GM21367 (cell line): ENCODE measurements around the gene VEZT.
A peak's percentile ranks its signal among the peaks of the same experiment; 100 is the strongest.
"Not testable (repeated sequence)": the region's sequence is repeated elsewhere in the genome, so short reads cannot be mapped to it uniquely, and the experiment has no call there.

ENCODE experiments used
- ATAC-seq: cut with Tn5 transposase; IDR thresholded peaks from one replicate; pipeline ENCODE4 v1.9.1; 2021; ENCODE audit not compliant: unreplicated experiment

VEZT gene, protein sequence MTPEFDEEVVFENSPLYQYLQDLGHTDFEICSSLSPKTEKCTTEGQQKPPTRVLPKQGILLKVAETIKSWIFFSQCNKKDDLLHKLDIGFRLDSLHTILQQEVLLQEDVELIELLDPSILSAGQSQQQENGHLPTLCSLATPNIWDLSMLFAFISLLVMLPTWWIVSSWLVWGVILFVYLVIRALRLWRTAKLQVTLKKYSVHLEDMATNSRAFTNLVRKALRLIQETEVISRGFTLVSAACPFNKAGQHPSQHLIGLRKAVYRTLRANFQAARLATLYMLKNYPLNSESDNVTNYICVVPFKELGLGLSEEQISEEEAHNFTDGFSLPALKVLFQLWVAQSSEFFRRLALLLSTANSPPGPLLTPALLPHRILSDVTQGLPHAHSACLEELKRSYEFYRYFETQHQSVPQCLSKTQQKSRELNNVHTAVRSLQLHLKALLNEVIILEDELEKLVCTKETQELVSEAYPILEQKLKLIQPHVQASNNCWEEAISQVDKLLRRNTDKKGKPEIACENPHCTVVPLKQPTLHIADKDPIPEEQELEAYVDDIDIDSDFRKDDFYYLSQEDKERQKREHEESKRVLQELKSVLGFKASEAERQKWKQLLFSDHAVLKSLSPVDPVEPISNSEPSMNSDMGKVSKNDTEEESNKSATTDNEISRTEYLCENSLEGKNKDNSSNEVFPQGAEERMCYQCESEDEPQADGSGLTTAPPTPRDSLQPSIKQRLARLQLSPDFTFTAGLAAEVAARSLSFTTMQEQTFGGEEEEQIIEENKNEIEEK

DNA sequence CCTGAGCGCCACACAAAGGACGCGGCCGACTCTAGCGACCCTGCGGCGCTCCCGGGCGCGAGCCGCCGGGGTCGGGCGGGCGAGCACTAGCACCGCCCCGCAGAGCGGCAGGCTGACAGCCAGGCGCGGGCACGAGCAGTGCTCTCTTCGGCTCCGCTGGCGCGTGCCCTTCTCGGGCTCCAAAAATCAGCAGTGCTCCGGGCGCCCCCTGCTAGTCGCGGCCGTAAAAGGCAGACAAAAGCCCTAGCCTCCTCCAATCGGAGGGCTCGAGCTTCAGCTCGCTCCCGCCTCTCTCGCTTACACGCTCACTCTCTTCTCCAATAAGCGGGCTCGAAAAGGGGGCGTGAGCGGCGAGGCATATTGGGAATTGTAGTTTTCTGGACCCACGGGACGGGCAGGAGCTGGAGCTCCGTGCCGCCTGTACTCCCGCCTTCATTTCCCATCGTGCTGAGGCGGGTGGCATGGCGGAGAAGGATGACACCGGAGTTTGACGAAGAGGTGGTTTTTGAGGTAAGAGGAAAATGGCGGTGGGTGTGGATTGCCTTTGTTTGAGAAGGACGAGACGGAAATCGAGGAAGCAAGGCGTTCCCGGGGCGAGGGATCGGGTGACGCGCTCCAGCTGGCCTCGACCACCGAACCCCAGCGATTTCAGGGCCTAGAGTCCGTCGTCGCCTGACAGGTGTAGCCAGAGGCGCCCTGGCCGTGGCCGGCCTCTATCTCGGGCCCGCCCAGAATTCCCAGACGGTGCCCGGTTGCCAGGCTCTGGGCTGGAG, at the start of gene VEZT, which contains the start of gene FGD6:
Gene VEZT (plus strand): TSS at position 431 of the 773 bp plus-strand sequence. CDS start 44 bp downstream, at position 475.
Gene FGD6 (minus strand): TSS at position 91 of the 773 bp plus-strand sequence. CDS start 227 bp downstream, outside the sequence.
- peak; percentile 89 for ATAC-seq

DNA sequence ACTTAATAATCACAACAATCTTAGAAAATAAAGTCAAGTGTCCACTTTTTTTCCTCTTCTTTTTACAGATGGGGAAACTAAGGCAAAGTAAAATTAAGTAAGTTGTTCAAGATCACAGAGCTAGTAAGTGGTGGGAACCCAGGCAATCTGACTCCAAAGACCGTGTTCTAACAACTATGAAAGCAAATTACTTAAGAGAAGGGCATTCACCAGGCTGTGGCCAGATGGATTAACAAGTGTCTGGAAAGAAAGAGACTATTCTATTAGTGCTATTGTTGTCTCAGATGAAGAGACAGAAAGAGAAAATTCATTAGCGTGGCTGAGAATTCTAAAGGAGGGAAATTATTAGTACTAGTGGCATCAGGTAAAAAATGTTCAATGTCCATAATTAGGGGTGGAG, 48.9 kb upstream of the VEZT start:
- no peak for ATAC-seq

DNA sequence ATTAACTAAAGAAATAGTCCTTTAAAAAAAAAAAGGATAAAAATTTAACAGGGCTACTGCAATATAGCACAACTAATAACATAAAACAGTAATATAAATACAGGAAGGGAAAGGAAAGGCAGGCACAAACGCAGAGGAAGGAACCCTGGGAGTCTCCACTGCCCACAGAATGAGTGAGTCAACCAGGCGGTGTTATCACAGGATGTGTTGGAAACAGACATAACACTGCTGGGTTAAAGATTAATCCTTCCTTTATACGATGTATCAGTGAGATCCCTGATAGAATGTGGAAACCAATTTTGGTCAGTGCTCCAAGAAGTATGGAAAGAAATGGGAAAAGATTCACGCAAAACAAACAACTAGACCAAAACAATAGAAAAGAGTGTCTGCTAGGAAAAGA, 48.2 kb upstream of the VEZT start:
- ATAC-seq = no peak

DNA sequence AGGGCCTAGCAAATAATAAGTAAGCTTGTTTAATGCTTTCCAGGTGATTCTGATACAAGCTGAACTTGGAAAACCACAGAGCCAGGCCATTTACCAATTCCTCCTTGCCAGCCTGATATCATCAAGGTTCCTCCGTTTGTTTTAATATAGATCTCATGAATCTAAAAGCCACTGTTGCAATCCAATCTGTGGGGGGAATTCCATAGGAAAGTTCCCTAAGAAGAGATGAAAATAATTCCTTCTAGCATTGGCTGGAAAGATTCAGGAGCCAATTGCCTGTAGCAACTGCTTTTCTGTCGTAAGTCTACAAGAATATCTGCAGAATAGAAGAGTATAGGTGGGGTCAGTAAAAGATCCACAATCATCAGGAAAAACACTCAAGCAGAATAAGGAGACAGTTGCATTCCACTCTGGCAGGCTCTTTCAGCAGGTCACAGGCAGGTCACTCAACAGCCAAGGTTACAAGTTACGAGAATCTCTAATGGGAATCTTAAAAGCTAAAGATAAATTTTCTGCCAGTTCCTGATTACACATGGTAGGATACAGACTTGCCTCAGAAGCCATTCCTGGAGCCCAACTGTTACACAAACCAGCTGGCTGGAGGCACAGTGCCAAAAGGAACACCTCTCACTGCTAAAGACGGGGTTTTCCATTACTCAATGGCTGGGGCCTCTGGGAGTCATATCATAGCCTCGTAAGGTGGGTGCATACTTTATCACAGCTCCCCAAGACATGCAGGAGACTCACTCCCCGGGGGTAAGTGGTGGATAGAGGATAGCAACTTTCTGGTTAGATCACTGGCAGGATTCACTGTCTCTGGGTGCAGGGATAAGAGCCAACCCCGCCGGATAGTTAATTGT, 44.0 kb upstream of the VEZT start:
- ATAC-seq = no peak

DNA sequence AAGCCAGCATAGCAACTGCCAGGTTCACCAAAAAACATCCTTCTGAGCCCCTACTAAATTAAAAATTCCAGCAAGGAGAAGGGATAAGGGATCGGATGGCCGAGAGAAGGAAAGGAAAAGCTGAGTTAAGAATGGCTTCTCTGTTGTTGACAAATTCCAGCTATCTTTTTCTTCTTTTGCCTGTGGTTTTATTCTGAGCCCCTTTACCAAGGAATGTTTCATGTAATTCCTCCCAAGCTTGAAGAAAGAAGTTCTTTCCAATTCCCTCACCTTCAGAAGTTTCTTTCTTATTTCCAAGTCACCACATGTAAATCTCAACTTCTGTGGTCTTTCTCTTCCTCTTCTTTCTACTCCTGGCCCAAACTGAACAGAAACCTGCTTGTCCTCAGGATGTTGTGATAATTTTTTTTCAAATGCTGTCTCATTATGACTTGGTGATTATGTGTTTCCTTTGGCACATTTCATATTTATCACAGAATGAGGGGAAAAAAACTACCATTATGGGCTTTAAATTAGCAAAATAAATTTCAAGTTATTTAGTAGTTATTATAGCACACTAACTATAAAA, 40.3 kb upstream of the VEZT start:
- ATAC-seq = no peak

DNA sequence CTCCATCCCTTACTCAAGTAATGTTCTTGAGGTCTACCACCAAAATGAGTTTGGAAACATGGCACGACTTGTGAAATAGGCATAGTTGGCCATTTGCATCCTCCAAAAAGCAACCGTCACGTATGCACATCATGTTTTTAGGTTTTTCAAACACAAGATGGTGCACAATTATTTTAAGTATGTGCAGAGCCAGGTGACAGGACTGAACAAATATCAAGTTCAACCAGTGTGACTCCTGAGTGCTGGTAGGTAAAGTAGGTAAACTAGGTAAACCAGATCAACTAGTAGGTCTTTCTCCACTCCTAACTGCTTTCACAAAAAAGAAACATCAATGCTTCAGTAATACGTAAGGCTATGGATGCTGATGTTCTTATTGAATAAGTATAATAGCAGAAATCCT, 39.5 kb upstream of the VEZT start:
- no peak for ATAC-seq

DNA sequence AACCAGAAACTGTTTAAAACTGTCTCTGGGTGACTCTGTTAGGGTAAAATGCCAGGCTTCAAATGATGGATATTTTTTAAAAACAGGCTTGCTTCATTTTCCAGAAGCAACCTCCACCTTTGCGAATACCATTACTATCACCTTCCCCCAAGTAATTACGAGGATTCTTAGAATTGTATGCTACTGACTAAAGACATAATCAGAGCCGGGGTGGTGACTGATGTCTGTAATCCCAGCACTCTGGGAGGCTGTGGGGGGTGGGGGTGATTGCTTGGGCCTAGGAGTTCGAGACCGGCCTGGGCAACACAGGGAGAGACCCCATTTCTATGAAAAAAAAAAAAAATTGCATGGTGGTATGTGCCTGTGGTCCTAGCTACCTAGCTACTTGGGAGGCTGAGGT, 38.6 kb upstream of the VEZT start:
- no peak for ATAC-seq

DNA sequence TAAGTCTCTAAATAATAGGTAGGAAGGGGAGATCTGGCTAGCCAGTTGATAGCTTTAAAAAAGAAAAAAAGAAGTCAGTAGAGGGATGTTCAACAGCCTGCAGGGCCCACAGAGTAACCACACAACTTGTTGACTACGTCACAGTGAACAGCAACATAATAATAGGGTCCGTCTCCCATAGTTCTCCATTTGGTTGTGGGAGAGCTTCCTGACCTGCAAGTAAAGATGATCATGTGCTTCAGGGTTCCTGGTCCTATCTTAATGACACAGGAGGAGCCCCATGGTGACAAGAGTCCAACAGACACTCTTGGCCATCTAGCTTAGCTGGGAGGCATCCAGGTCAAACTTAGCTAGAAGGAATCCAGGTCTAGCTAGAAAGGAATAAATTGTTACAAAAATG, 36.5 kb upstream of the VEZT start:
- ATAC-seq = no peak

DNA sequence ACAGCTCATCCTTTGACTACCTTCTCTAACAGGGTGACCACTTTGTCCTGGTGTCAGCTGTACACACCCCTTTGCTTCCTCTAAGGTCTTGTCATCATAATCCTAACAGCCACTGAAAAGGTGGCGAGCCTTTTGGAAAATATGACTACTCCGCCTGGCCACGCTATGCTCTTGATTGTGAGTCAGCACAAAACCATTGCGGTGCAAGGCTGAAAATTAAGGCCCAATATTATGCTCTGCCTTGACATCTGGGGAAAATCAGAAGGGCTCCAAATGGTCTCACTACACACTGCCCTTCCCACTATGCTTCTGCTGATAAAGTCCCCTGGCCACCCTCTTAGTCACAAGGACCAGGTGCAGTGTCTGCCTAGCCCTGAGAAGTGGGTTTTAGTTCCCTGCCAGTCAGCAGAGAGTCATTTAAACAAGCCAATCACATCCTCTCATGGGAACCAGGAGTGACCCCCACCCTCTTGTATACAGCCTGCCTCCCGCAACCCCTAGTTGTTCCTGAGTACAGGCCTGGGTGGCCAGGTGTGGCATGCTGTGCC, 34.7 kb upstream of the VEZT start:
- ATAC-seq = no peak

DNA sequence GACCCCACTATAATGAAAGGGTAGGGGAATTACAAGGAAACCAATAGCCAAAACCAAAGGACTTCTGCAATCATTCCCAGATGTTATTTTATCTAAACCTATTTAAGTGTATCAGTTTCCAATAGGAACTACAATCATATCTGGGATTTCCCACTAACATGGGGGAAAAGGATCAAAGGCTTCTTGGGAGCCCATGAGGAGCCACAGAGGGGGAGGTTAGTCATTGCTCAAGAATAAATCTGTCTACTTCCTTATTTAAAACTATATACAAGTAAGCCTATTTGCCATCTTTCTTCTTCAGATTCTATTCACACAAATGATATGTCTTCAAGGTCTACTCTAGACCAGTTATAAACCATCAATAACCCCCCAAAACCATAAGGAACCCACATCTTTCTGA, 33.5 kb upstream of the VEZT start:
- ATAC-seq = no peak

DNA sequence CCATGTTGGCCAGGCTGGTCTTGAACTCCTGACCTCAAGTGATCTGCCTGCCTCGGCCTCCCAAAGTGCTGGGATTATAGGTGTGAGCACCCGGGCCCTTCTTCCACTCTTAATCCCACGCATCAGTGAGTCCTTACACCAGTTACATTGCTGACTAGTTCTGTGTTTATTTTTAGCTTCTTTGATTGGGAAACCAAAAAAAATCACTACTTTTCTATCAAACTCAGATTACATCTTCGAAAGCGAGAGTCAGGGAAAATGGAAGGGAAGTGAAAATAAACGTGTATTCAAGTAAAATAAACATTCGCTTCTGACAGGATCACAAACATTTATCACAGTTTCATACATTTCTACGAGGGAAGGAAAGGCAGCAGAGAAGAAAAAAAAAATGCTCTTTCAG, 32.5 kb upstream of the VEZT start:
- ATAC-seq = no peak

DNA sequence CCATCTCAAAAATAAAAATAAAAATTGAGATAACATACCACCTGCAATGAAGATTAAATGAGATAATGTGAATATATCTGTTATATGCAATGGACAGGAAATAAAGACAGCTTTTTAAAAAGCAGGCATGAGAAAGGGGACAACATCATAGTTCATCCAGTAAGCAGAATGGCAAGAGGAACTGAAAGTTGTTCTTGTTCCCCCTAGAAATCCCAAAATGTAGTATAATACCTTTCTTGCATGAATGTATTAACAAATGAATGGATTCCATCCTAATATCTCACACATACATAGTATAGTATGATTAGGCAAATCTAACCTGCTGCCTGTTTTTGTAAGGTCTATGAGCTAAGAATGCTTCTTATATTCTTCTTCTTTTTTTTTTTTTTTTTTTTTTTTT, 31.8 kb upstream of the VEZT start:
- no peak for ATAC-seq

DNA sequence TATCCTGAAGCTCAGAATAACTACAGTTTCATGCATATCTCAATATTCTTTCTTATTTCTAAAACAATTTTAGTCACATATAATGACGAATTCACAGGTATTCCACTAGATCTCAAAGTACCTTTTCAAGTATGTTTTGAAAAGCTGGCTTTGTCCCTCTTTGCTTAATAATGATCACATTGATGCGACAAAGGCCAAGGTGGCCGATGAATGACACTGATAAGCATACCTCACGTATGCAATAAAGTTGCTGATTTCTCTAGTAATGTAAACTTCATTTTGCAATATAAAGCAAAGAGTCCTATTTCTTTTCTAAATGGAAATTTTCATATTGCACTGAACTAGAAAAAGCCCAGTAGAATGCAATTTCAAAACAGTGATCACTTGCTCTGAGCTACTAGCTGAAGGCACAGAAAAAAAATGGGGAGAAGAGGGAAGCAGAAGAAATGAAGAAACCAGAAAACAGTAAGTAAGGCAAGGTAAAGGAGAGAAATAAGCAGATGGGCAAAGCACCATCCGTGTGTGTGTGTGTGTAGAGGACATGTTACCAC, 29.7 kb upstream of the VEZT start:
- ATAC-seq = no peak

DNA sequence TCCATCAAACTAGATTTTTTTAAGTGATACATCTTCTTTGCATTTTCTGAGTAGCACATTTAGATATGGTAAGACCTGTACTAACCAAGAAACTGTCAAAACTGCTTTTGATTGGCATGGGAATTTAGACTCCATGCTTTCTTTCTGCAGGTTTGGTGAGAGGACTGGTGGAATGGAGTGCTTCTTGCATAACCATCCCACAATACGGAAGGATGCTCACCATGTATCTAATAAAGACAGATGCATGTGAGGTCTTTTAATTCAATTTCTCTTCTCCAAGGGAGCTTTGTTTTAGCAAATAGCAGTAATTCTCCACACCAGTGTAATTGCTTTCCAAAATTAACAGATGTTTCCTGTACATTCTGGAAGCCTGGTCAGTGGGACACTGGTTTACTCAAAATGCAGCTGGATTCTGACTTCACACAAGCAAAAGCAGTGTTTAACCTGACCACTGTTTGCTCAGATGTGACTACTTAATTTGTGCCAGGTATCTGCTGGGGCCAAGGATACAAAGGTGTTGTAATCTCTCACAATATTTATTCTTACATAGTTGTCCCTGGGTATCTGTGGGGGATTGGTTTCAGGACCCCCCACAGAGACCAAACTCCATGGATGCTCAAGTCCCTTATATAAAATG, 26.4 kb upstream of the VEZT start:
- no peak for ATAC-seq

DNA sequence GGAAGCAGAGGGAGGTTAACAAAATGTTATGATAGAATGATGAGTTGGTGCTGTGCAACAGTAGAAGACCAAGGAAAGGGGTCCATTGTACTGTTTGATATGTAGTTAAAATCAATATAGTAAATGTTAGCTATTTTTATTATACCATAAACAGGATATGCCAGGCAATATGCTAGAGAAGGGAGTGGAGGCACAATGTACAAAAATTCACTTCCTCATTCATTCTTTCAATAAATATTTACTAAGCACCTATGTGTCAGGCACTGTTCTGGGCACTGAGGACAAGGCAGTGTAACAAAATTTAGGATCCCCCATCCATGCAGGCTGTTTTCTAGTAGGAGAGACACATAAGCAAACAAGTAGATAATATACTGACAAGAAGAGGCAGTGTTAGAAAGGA, 25.3 kb upstream of the VEZT start:
- no peak for ATAC-seq

DNA sequence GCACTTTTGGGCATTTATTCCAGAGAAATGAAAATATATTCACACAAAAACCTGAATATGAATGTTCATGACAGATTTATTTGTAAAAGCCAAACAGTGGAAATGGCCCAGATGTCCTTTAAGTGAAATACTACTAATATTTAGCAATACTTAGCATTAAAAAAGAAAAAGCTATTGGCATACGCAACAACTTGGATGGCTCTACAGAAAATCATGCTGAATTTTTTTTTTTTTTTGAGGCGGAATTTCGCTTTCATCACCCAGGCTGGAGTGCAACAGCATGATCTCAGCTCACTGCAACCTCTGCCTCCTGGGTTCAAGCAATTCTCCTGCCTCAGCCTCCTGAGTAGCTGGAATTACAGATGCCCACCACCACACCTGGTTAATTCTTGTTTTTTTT, 24.5 kb upstream of the VEZT start:
- no peak for ATAC-seq

DNA sequence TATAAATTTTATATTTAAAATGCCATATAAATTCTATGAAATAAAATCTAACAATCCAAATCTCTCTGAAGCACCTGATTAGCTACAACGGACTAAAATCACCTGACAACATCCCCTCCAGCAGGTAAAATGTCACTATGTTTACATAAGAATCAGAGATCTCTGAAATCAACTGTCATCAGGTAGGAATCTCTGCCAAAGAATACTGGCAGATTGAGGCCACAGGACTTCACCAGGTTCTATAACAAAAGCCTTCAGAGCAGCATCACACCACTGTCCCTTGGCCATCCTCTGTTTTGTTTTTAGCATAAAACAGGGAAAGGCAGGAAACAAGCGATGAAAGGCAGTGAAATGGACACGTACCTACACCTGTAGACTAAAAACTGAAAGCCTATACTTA, 22.5 kb upstream of the VEZT start:
- ATAC-seq = no peak

DNA sequence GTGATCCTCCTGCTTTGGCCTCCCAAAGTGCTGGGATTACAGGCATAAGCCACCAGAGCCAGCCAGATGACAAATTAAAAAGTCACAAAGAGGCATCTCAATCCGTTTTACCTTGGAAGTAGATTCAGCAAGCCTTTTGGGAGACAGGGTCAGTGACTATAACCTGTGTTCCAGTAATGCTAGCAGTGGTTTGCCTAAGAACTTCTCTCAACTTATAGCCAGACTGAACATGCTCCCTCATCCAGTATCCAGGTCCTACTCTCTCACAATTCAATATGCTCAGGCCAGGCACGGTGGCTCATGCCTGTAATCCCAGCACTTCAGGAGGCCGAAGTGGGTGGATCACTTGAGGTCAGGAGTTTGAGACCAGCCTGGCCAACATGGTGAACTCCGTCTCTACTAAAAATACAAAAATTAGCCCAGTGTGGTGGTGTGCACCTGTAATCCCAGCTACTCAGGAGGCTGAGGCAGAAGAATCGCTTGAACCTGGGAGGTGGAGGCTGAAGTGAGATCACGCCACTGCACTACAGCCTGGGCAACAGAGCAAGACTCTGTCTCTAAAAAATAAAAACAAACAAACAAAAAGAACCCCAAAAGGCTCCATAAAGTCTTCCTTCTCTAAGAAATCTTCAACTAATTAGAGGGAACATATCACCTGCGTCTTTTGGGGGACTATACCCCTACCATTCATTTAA, 20.6 kb upstream of the VEZT start:
- ATAC-seq = not testable (repeated sequence)

DNA sequence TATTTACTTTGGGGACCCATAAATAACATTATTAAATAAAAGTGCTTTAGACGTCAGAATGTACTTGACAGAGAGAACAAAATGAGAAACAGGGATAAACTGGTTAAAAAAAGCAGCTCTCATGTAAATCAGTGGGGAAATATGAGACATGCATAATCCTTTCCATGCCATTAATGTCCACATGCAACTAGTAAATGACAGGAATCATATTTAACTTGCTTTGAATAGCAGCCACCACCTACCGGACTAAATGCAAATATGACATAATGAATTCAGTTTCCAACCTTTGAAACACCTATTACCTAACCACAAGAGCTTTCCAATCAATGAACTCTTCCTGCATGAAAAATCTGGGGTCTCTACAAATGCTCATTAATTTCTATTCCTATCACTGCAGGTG, 20.0 kb upstream of the VEZT start:
- ATAC-seq = no peak
